ENCODE measurements around the gene ANKZF1. TPM values are rescaled to one million over a fixed set of nuclear protein-coding genes. Genes with fewer than 3 reads are reported as not detected.

The ANKZF1 gene
- total RNA-seq (10 to 100 TPM; 17.7 to 36.5 (median 28.7) TPM), polyA plus RNA-seq (10 to 100 TPM; 66.0 to 85.0 TPM)

- intact Hi-C loops (cut with DNase I) = no loop called here
- no peak for TF ChIP-seq CTCF (IDR thresholded peaks at IDR 0.05)
- H3K9me3 ChIP-seq = no peaks in the 10 kb centered on the region
- ATAC-seq (peak; percentile 96 to 98 (median 97)), FAIRE-seq (peak; percentile 67), DNase-seq (peak; percentile 92 to 99 (median 99))
- no peaks in the 10 kb centered on the region for H3K27me3 ChIP-seq
- peaks cover 12 to 21% (median 16%) of the 10 kb centered on the region in 3 donors for H3K4me1 ChIP-seq
- H3K4me3 ChIP-seq = peak within 1 kb of the TSS; percentile 58 to 89 (median 76)
- WGBS, 2 donors = 0% methylated on average over 57 to 80 of the region's 80 CpGs
- H3K27ac ChIP-seq = peak within 1 kb of the TSS; percentile 91 to 95 (median 92)
- peaks cover 3 to 40% (median 28%) of the 10 kb centered on the region in 3 donors for H3K36me3 ChIP-seq
These were observed at the start of gene ANKZF1, which contains the start of gene ATG9A for GRCh38 chr2:219229305-219230058. ANKZF1 (plus strand) TSS chr2:219229806; CDS start chr2:219230258, 452 bp downstream. ATG9A (minus strand) TSS chr2:219229636; CDS start chr2:219228024, 1,612 bp downstream.

DNA sequence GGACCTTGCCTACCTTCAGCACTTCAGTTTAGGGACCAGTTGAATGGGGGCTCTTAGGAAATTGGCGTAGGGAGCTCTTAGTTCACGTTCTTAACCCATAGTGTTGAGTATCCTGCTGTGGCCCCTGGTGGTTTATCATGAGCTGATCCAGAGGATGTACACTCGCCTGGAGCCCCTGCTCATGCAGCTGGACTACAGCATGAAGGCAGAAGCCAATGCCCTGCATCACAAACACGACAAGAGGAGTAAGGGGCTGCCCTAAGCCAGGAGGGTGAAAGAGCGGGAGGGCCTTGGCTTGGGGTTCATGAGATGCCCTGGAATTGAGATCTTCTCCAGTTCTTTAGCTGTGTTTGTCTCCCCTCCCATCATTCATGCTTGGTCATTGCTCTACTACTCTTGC, 48.6 kb upstream of the ANKZF1 start:
- Histone ChIP-seq H3K27me3 (no peaks in the 10 kb centered on the region), H3K36me3 (peaks cover 0 to 36% (median 15%) of the 10 kb centered on the region in 3 donors), H3K27ac (no peak overlapping the region), H3K4me3 (no peak overlapping the region), H3K4me1 (peaks cover 9 to 11% (median 11%) of the 10 kb centered on the region in 3 donors), H3K9me3 (no peaks in the 10 kb centered on the region)
- TF ChIP-seq CTCF (IDR thresholded peaks at IDR 0.05) = no peak
- DNase-seq (no peak), ATAC-seq (no peak), FAIRE-seq (no peak)
- WGBS, 2 donors = 87 to 94% methylated on average over 5 of the region's 5 CpGs
- intact Hi-C loops (cut with DNase I) = no loop called here

DNA sequence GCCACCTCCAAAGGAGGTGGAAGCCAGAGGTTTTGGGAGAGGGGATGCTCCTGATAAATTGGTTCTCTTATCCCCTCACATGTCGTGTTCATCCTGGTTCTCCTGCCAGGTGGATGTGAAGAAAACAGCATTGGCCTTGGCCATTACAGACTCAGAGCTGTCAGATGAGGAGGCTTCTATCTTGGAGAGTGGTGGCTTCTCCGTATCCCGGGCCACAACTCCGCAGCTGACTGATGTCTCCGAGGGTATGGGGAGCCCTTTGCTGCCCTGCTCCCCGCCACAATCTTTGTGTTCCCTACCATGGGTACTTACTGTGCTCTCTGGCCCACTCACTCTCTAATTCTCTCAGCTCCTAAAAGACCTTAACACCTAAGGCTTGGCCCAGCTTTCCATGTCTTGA, 48.1 kb upstream of the ANKZF1 start:
- Histone ChIP-seq H3K4me1 (peaks cover 8 to 11% (median 11%) of the 10 kb centered on the region in 3 donors), H3K27ac (no peak overlapping the region), H3K4me3 (no peak overlapping the region), H3K9me3 (no peaks in the 10 kb centered on the region), H3K36me3 (peaks cover 0 to 36% (median 15%) of the 10 kb centered on the region in 3 donors), H3K27me3 (no peaks in the 10 kb centered on the region)
- intact Hi-C loops (cut with DNase I) = no loop called here
- WGBS, 2 donors = 90 to 98% methylated on average over 6 of the region's 6 CpGs
- DNase-seq (peak in 1 of 6 donors; percentile 5), ATAC-seq (no peak), FAIRE-seq (no peak)
- no peak for TF ChIP-seq CTCF (IDR thresholded peaks at IDR 0.05)

- no peak for ATAC-seq
- WGBS, 2 donors = 84 to 86% methylated on average over 8 of the region's 8 CpGs
- Histone ChIP-seq H3K4me1 (peaks cover 8 to 11% (median 11%) of the 10 kb centered on the region in 3 donors), H3K36me3 (peaks cover 0 to 36% (median 15%) of the 10 kb centered on the region in 3 donors), H3K9me3 (no peaks in the 10 kb centered on the region), H3K27ac (no peak overlapping the region), H3K27me3 (no peaks in the 10 kb centered on the region), H3K4me3 (no peak overlapping the region)
- peak in 2 of 6 donors; percentile 14 to 64 for DNase-seq
- intact Hi-C loops (cut with DNase I) = no loop called here
- FAIRE-seq = no peak
- TF ChIP-seq CTCF (IDR thresholded peaks at IDR 0.05) = no peak
These were observed 47.1 kb upstream of the ANKZF1 start for GRCh38 chr2:219182331-219183150.
